Left kidney (tissue), 8 donors: Measurements from ENCODE around the gene RCL1. TPM values are rescaled to one million over a fixed set of nuclear protein-coding genes. Genes with fewer than 3 reads are reported as not detected.
"Not testable (repeated sequence)": the region's sequence is repeated elsewhere in the genome, so short reads cannot be mapped to it uniquely, and the experiment has no call there.

Source experiments
- DNase-seq: peaks from one replicate; pipeline ENCODE4 v3.0.0-alpha.2; 2013
- long read RNA-seq, 8 donors: transcript quantifications; one replicate each; lab custom pipeline, GENCODE V29; 2026
- polyA plus RNA-seq: library from polyadenylated mRNA; unstranded; fragments of 120-200 nt; gene quantifications from one replicate; pipeline ENCODE4 v1.2.1, GENCODE V29; 2013; ENCODE audit not compliant: insufficient read length

Gene RCL1
- 20.2 TPM for polyA plus RNA-seq
- long read RNA-seq, donor 1, transcript RCL1-204 (9 exons, 2,134 nt): major isoform, 7 of 12 reads
- long read RNA-seq, donor 1, partial matches to known transcripts: 5 of 12 reads
- long read RNA-seq, donor 1, other reads (novel, unspliced or antisense): 0 of 12 reads
- long read RNA-seq, donor 2, partial matches to known transcripts: 0 of 4 reads
- long read RNA-seq, donor 2, other reads (novel, unspliced or antisense): 0 of 4 reads
- long read RNA-seq, donor 3, partial matches to known transcripts: 0 of 4 reads
- long read RNA-seq, donor 3, other reads (novel, unspliced or antisense): 0 of 4 reads
- long read RNA-seq, donor 4: 0 reads
- long read RNA-seq, donor 5, transcript RCL1-204 (9 exons, 2,134 nt): major isoform, 6 of 7 reads
- long read RNA-seq, donor 5, partial matches to known transcripts: 0 of 7 reads
- long read RNA-seq, donor 5, other reads (novel, unspliced or antisense): 0 of 7 reads
- long read RNA-seq, donor 6, transcript RCL1-204 (9 exons, 2,134 nt): major isoform, 6 of 6 reads
- long read RNA-seq, donor 6, partial matches to known transcripts: 0 of 6 reads
- long read RNA-seq, donor 6, other reads (novel, unspliced or antisense): 0 of 6 reads
- long read RNA-seq, donor 7, partial matches to known transcripts: 0 of 4 reads
- long read RNA-seq, donor 7, other reads (novel, unspliced or antisense): 0 of 4 reads
- long read RNA-seq, donor 8, partial matches to known transcripts: 0 of 2 reads
- long read RNA-seq, donor 8, other reads (novel, unspliced or antisense): 0 of 2 reads

GRCh38 chr9:4792572-4793458 lies at the start of gene RCL1:
Gene RCL1 (plus strand): TSS chr9:4792944. CDS start chr9:4793092, 148 bp downstream.
- peak; percentile 94 for DNase-seq

GRCh38 chr9:4743131-4743875 lies 49.4 kb upstream of the RCL1 start:
- DNase-seq: no peak

- DNase-seq: no peak
Observed at GRCh38 chr9:4746278-4747030, 46.3 kb upstream of the RCL1 start.

DNA sequence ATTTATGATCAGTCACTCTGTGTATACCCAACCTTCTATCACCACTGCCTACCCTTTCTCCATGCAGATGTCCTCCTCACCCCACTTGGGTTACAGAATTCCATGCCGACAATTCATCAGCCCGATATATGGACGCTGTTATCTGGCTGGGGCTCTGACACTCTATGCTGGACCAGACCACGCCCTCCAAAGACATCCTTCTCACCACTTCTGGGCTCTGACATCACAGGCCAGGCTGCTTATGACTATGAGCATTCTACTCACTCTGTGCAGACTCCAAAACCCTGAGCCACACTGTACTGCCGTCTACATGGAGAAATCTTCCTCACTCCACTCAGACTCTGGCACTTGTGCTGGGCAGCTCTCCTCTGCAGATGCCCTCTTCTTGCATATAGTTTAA lies 44.1 kb upstream of the RCL1 start:
- no peak for DNase-seq

- DNase-seq: peak; percentile 45
Observed at GRCh38 chr9:4750023-4750673, 42.6 kb upstream of the RCL1 start.

- not testable (repeated sequence) for DNase-seq
Observed at GRCh38 chr9:4754530-4754929, 38.2 kb upstream of the RCL1 start.

- no peak for DNase-seq
Observed at GRCh38 chr9:4755026-4755609, 37.6 kb upstream of the RCL1 start.

DNA sequence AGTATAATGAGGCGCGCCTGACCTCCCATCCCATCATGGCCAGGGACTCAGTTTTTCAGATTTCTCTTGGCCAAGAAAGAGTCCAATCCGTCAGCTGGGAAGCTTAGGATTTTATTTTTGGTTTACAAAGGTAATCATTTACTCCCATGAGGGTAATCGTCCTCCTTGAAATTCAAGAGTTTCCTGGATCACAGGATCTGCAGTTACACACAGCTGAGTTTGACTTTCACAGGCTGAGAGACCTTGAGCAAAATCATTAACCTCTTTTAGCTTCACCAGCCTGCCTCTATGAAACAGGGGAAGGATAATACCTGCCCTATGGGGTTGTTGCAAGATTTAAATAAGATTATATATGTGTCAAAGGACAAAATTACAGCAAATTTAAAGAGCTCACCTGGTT lies 36.3 kb upstream of the RCL1 start:
- peak; percentile 33 for DNase-seq

GRCh38 chr9:4760122-4760521 lies 32.6 kb upstream of the RCL1 start:
- no peak for DNase-seq

DNA sequence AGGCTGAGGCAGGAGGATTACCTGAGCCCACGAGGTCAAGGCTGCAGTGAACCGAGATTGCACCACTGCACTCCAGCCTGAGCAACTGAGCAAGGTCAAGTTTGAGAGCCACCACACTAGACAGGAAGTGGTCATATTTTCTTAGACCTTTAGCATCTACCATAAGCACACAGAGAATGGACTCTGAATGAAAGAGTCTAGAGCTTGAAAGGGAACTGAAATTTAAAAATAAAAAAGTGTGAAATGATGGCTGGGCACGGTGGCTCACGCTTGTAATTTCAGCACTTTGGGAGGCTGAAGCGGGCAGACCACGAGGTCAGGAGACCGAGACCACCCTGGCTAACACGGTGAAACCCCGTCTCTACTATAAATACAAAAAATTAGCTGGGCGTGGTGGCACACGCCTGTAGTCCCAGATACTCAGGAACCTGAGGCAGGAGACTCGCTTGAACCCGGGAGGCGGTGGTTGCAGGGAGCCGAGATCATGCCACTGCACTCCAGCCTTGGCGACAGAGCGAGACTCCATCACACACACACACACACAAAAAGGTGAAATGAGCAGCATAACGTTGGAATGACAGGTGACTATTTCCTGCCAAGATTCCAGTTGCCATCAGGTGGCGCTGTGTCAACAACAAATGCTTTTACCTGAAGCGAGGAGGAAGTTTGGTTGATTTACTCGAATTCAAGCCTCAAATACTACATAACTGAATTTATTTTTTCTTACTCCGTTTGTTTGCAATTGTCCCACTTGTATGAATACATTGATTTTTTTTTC lies 30.4 kb upstream of the RCL1 start:
- DNase-seq: peak; percentile 80

- DNase-seq: peak; percentile 34
Observed at GRCh38 chr9:4762886-4763541, 29.7 kb upstream of the RCL1 start.

DNA sequence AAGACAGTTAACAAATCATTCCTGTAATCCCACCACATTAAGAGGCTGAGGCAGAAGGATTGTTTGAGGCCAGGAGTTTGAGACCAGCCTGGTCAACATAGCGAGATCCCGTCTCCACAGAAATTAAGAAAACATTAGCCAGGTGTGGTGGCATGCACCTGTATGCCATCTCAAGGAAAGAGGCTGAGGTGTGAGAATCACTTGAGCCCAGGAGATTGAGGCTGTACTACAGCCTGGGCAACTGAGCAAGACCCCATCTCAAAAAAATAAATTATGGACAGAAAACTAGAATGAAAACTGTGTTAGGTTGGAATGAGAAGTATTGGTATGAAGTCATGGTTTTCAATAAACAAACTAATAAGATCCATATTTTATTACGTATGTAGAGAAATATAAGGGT lies 28.7 kb upstream of the RCL1 start:
- DNase-seq: no peak

DNA sequence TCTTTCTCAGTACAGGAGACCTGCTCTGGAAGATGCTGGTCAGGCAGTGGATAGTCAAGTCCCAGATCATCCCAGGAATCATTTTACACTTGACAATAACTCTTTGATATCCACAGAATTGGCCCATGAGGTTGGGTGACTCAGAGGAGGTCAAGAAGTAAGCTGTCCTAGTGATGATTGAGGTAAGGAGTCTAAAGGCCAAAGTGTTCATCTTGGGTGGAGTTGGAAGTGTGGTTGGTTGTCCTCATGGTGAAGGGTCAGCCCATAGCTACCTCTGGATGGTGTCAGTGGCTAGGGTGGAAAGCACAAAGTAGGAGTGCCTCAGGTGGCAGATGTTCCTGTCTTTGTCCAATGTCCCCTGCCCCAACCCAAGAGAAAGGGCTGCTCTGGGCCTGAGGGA lies 24.1 kb upstream of the RCL1 start:
- no peak for DNase-seq

DNA sequence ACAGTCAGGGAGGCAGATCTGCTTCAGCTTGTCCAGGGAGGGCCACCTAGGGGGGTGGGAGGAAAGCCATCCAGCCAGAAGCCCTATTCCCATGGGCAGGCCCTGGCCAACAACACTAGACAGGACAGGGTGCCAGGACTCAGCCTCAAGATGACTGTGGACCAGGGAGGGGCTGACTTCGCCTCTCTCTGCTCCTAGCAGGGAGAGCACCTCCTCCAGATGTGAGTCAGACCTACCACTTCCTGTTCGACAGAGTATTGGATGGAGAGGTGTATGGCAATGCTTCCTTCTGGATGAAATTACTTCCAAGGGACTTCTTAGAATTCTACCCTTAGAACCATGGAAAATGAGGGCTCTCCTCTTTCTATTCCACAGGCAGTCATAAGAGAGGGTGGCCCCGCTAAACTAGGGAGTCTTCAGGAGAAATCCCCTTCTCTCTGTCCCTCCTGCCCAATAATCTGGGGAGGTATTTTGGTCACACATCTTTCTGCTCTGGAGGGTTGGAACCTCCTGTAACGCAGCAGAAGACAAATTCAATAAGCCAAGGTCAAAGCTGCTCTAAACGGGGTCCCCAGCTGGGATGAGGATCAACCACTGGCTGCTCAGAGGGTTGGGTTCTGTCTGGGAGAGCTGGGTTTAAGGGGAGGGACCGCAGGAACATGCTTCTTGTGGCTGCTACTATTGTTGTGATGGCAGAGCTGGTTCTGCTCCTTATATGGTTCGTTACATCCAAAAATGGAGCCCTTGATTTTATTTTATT lies 23.2 kb upstream of the RCL1 start:
- no peak for DNase-seq

GRCh38 chr9:4771788-4772187 lies 21.0 kb upstream of the RCL1 start:
- DNase-seq: no peak

GRCh38 chr9:4774209-4774608 lies 18.5 kb upstream of the RCL1 start:
- DNase-seq: no peak

- DNase-seq: not testable (repeated sequence)
Observed at GRCh38 chr9:4774958-4775357, 17.8 kb upstream of the RCL1 start.

- no peak for DNase-seq
Observed at GRCh38 chr9:4780651-4781050, 12.1 kb upstream of the RCL1 start.
